ENCODE data around the gene DHRS7C.

DHRS7C gene

DNA sequence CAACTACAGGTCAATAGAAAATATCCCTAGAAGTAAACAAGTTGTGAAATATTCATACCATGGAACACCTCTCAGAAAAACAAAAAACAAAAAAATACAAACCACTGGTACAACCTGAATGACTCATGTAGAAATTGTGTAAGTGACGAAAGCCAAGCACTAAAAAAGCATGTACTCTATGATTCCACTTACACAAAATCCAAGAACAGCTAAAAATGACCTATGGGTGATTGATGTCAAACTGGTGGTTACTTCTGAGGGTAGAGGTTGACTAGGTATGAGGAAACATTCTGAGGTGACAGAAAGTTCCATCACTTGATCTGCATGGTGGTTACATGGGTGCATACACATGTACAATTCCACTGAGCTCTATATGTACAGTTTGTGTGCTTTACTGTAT lies 31.1 kb downstream of the DHRS7C start:
- no peak for DNase-seq

DNA sequence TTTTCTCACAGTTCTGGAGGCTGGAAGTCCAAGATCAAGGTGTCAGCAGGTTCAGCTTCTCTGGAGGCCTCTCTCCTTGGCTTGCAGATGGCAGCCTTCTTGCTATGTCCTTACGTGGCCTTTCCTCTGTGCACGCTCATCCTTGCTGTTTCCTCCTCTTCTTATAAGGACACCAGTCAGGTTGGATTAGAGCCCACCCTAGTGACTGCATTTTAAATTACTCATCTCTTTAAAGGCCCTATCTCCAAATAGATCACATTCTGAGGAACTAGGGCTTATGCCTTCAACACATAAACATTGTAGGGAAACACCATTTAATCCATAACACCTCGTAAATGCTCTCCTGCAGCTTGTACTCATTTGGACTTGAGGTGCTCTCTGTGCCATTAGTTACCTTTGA lies 36.3 kb downstream of the DHRS7C start:
- no peak for DNase-seq

DNA sequence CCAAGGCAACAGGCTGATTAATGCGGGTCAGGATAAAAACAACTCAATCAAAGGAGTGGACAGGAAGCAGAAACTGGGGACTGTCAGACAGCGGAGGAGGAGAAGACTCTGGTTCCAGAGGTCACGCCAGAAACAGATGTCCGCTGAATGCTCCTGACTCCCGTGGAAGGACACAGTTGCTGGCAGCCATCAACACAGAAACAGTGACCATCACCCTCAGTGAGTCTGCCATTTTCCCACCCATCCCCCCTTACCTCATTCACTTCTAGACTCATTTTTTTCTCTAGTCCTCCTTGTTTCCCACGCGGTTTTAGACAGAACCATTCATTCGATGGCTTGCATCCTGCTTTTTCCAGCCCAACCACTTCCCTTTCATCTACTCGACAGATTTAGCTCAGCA lies 40.9 kb downstream of the DHRS7C start:
- DNase-seq, result no peak

DNA sequence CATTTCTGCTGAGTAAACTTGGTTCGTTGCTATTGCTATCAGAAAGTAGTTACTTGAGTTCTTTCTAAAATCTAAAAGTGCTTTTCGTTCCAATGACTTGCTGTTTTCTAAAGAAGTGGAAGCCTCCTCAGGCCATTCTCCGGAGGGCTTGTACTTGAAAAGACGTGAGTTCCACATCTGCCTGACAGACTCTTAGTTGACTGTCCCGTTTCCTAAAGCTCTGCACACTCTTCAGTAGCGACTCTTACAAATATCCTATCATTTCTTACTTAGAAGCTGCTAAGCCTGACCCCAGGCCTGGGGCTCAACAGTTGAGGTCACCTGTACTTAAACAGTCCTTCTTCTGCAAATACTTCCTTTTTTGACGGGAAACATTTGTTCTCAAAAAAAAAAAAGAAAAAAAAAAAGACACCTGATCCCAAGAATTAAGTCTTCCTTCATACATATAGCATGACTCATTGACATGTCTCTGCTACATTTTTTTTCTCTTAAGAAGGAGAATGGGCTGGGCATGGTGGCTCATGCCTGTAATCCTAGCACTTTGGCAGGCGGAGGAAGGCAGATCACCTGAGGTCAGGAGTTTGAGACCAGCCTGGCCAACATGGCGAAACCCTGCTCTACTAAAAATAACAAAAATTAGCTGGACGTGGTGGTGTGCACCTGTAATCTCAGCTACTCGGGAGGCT lies 61.5 kb downstream of the DHRS7C start:
- no peak for DNase-seq

DNA sequence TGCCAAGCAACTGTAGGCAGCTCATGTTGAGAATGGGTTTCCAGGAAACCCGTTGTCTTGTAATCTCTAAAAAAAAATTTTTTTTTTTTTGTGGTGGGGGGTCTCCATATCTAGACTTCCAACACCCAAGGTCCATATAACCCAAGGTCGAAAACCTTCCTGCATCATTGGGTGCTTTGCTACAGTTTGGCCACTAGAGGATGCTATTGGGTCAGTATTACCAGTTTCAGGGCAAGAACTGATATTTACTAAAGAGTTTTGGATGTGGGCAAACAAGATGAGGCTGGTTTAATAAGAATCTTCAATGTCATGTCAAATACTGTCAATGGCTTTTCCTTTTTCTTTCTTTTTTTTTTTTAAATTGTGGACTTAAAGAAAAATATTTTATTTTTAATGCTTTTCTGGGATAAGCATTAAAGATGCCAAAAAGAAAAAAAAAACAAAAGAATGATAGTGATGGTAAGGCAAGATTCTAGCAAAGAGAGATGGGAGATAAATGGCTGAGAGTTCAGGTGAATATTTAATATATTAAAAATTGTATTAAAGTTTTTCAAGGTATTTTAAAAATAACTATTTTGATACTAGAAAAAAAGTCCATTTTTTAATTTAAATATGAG lies 62.2 kb downstream of the DHRS7C start:
- no peak for DNase-seq

DNA sequence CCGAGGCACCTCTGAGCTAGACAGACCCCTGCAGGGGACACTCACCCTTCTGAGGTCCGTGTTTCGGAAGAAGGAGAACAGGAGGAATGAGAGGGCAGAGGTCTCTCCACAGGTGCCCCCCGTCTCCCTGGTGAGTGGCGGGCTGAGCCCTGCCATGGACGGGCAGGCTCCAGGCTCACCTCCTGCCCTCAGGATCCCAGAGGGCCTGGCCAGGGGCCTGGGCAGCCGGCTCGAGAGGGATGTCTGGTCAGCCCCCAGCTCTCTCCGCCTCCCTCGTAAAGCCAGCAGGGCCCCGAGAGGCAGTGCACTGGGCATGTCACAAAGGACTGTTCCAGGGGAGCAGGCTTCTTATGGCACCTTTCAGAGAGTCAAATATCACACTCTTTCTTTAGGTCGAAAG lies 62.8 kb downstream of the DHRS7C start:
- DNase-seq, result no peak

DNA sequence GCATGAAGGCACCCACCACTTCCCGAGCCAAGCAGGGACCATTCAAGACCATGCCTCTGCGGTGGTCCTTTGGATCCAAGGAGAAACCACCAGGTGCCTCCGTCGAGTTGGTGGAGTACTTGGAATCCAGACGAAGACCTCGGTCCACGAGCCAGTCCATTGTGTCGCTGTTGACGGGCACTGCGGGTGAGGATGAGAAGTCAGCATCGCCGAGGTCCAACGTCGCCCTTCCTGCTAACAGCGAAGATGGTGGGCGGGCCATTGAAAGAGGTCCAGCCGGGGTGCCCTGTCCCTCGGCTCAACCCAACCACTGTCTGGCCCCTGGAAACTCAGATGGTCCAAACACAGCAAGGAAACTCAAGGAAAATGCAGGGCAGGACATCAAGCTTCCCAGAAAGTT lies 63.4 kb downstream of the DHRS7C start:
- DNase-seq, result no peak

DNA sequence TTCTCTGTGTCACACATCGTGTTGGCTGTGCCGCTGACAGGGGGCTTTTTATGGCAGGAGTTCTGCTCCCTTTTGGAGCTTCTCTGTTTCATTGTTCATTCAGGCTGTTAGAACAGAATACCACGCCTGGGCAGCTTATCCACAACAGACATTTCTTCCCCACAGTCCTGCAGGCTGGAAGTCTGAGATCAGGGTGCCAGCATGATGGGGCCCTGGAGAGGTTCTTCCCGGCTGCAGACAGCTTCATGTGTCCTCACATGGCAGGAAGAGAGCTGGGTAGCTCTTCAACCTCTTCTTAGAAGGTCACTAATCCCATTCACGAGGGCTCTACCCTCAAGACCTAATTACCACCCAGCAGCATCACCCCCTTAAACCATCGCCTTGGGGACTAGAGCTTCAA lies 65.1 kb downstream of the DHRS7C start:
- no peak for DNase-seq

DNA sequence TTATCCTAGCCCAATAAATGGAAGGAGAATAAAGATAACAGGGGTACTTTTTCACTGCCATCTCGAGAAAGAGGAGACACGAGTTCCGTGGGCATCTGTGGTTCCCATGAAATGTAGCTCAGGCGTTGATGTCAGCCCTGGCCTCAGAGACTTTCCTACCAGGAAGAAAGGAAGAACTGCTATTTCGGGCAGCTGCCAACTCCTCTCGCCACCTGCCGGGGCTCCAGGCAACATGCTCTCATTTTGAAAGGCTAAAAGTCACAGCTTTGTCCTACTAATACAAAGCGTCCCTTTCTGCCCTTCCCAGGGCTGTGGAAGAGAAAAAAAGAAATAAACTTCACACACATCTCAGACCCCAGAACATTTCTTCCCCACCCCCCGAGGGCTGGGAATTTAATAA lies 65.8 kb downstream of the DHRS7C start:
- DNase-seq, result no peak
